Body of pancreas (tissue), 4 donors: ENCODE results near the gene STAG2. TPM values are rescaled to one million over a fixed set of nuclear protein-coding genes. Genes with fewer than 3 reads are reported as not detected.
"Not testable (repeated sequence)": the region's sequence is repeated elsewhere in the genome, so short reads cannot be mapped to it uniquely, and the experiment has no call there.

Source experiments
- ATAC-seq: fragments of 150-250 bp; one replicate; pipeline ENCODE4 v1.9.1; 2016
- DNase-seq, 4 donors: peaks; one replicate each; pipeline ENCODE4 v3.0.0-alpha.2; 2019
- H3K27ac ChIP-seq, 4 donors: fragments of 200-600 bp; sonication (generic); 1 replicate in 3 of 4; 2 replicates in 1 of 4; pipeline versions ENCODE4 v1.5.1 to v1.6.1; 2016 to 2019; ENCODE audit warnings: mild to moderate bottlenecking in 1 of 4, mixed read lengths in 1 of 4, moderate library complexity in 1 of 4
- H3K27me3 ChIP-seq, 2 donors: fragments of 200-600 bp; sonication (generic); one replicate each; pipeline ENCODE4 v1.6.0; 2016; ENCODE audit warnings: mild to moderate bottlenecking in 1 of 2
- H3K36me3 ChIP-seq, 2 donors: fragments of 200-600 bp; sonication (generic); replicated peaks in 1 of 2; 2 replicates each; pipeline ENCODE4 v1.5.1; 2016; ENCODE audit warnings: low read depth in 2 of 2; ENCODE audit not compliant: insufficient read depth in 1 of 2
- H3K4me1 ChIP-seq: fragments of 200-600 bp; sonication (generic); one replicate; pipeline ENCODE4 v1.6.0; 2016
- H3K4me3 ChIP-seq, 2 donors: fragments of 200-600 bp; sonication (generic); 1 replicate in 1 of 2; 2 replicates in 1 of 2; pipeline ENCODE4 v1.5.1; 2016 to 2019
- H3K9me3 ChIP-seq, 3 donors: fragments of 200-600 bp; sonication (generic); 1 replicate in 2 of 3; 2 replicates in 1 of 3; pipeline ENCODE4 v1.5.1; 2016
- POLR2A ChIP-seq, 3 donors: fragments of 450-650 bp; IDR thresholded peaks; one replicate each; pipeline ENCODE4 v1.6.1; 2016; ENCODE audit warnings: antibody characterized with exemption in 3 of 3, mild to moderate bottlenecking in 2 of 3
- WGBS, 2 donors: methylation state at CpG; one replicate each; pipeline ENCODE4 v1.1.5; 2017; 5-methylcytosine and 5-hydroxymethylcytosine counted together
- intact Hi-C: fragments of 100-400 bp; cut with DNase I; formaldehyde crosslinking; loops from one replicate; pipeline ENCODE4 v1.15.1; 2023
- total RNA-seq, 2 donors: library from RNA; depleted of rRNA; stranded (reverse); fragments of >200 nt; gene quantifications; one replicate each; pipeline ENCODE4 v1.1.0, GENCODE V29; 2016
- TF ChIP-seq, protein P1 (sequence below), 7 experiments: fragments of 450-650 bp in 4 of 7; fragments of 200-600 bp in 3 of 7; sonication (generic) in 3 of 7; IDR thresholded peaks; one replicate each; pipeline ENCODE4 v1.5.1; 2016 to 2019; ENCODE audit warnings: antibody characterized with exemption in 7 of 7

The STAG2 gene
- total RNA-seq, 2 donors from 2014 or later = 26.4 to 39.2 TPM

DNA sequence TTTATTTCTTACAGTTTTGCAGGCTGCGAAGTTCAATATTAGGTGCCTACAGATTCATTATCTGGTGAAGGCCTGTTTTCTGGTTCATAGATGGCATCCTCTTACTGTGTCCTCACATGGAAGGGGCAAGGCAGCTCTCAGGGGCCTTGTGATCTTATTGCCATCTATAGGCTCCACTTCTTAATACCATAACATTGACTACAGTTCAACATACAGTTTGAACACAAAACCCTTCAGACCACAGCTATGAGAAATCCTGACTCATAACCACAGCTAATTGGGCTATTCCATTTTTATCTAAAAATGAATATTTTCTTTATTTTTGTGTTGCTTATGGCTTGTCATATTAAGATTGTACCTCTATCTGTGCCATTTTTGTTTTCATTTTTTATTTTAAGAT, 72.3 kb downstream of the STAG2 start:
- no peak for DNase-seq
- 100% methylated on average over 1 of the region's 1 CpG for WGBS, 2 donors
- intact Hi-C loops = no loop called here

DNA sequence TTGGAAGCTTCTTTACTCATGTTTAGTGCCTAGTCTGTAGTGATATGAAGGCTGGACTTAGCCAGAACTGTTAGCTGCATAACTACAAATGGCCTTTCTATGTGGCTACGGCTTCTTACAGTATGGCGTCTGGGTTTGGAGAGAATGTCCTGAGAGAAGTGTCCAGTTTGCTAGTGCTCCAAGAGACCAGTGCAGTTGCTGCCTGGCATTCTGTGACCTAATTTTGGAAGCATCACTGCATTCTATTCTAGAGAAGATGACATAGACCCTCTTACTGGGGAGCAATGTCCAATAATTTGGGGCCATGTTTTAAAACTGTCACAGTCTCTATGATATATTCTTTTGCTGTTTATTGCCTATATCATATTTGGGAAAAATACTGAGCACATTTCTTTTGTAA, 74.2 kb downstream of the STAG2 start:
- intact Hi-C loops = no loop called here
- Histone ChIP-seq H3K4me3 (no peak overlapping the region), H3K4me1 (no peaks in the 10 kb centered on the region), H3K36me3 (no peaks in the 10 kb centered on the region), H3K27me3 (no peaks in the 10 kb centered on the region), H3K9me3 (no peaks in the 10 kb centered on the region), H3K27ac (no peak overlapping the region)
- TF ChIP-seq POLR2A (IDR thresholded peaks at IDR 0.05) = no peak
- TF ChIP-seq, protein P1, sequence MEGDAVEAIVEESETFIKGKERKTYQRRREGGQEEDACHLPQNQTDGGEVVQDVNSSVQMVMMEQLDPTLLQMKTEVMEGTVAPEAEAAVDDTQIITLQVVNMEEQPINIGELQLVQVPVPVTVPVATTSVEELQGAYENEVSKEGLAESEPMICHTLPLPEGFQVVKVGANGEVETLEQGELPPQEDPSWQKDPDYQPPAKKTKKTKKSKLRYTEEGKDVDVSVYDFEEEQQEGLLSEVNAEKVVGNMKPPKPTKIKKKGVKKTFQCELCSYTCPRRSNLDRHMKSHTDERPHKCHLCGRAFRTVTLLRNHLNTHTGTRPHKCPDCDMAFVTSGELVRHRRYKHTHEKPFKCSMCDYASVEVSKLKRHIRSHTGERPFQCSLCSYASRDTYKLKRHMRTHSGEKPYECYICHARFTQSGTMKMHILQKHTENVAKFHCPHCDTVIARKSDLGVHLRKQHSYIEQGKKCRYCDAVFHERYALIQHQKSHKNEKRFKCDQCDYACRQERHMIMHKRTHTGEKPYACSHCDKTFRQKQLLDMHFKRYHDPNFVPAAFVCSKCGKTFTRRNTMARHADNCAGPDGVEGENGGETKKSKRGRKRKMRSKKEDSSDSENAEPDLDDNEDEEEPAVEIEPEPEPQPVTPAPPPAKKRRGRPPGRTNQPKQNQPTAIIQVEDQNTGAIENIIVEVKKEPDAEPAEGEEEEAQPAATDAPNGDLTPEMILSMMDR (IDR thresholded peaks at IDR 0.05) = no peak
- ATAC-seq = no peak
- WGBS, 2 donors = 88% methylated on average over 2 of the region's 2 CpGs; no CpG with 5 or more reads in 1 of the 2 donors
- DNase-seq = no peak

More for the DNA sequence above, 72.3 kb downstream of the STAG2 start:
- Histone ChIP-seq H3K36me3 (no peaks in the 10 kb centered on the region), H3K27ac (no peak overlapping the region), H3K27me3 (no peaks in the 10 kb centered on the region), H3K4me3 (no peak overlapping the region), H3K9me3 (no peaks in the 10 kb centered on the region), H3K4me1 (no peaks in the 10 kb centered on the region)
- no peak for ATAC-seq
- no peak for TF ChIP-seq POLR2A (IDR thresholded peaks at IDR 0.05)
- TF ChIP-seq, protein P1 (IDR thresholded peaks at IDR 0.05) = no peak

DNA sequence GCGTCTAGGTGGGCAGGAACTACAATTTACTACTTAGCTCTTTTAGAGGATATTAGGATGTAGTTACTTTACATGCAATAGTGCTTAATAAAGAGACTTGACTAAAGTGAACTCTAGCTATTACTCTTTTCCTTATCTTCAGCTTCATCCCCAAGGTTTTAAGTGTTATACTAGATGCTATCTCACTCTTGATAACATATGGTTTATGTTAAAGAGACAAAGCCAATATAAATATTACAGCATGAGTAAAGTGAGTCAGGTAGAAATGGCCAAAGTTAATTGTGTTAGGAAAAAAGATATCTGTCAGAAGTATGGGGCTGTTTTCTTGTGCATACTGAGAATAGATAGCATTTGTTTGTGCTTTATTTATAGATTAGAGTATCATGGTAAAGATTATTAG, 80.5 kb downstream of the STAG2 start:
- intact Hi-C loops = no loop called here
- H3K9me3 ChIP-seq = no peaks in the 10 kb centered on the region
- no peak overlapping the region for H3K27ac ChIP-seq
- DNase-seq (no peak), ATAC-seq (no peak)
- H3K27me3 ChIP-seq = no peaks in the 10 kb centered on the region
- TF ChIP-seq, protein P1 (IDR thresholded peaks at IDR 0.05) = no peak
- no peak for TF ChIP-seq POLR2A (IDR thresholded peaks at IDR 0.05)
- H3K36me3 ChIP-seq = no peaks in the 10 kb centered on the region
- H3K4me3 ChIP-seq = no peak overlapping the region
- WGBS, 2 donors = 71 to 82% methylated on average over 1 of the region's 1 CpG
- H3K4me1 ChIP-seq = no peaks in the 10 kb centered on the region

DNA sequence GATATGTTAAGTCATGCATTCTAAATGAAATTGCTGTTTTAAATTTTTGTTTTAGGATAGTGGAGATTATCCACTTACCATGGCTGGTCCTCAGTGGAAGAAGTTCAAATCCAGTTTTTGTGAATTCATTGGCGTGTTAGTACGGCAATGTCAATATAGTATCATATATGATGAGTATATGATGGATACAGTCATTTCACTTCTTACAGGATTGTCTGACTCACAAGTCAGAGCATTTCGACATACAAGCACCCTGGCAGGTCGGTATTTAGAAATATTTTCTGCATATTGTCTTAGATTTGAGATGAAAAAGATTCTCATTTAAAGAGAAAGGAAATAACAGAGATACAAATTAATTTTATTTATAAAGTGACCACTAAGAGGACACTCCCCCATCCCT, 83.6 kb downstream of the STAG2 start:
- no peak overlapping the region for H3K4me3 ChIP-seq
- ATAC-seq (no peak), DNase-seq (no peak)
- no peaks in the 10 kb centered on the region for H3K27me3 ChIP-seq
- intact Hi-C loops = no loop called here
- WGBS, 2 donors = 80 to 89% methylated on average over 4 of the region's 4 CpGs
- H3K9me3 ChIP-seq = no peaks in the 10 kb centered on the region
- H3K4me1 ChIP-seq = no peaks in the 10 kb centered on the region
- H3K36me3 ChIP-seq = no peaks in the 10 kb centered on the region
- TF ChIP-seq, protein P1 (IDR thresholded peaks at IDR 0.05) = no peak
- H3K27ac ChIP-seq = no peak overlapping the region

DNA sequence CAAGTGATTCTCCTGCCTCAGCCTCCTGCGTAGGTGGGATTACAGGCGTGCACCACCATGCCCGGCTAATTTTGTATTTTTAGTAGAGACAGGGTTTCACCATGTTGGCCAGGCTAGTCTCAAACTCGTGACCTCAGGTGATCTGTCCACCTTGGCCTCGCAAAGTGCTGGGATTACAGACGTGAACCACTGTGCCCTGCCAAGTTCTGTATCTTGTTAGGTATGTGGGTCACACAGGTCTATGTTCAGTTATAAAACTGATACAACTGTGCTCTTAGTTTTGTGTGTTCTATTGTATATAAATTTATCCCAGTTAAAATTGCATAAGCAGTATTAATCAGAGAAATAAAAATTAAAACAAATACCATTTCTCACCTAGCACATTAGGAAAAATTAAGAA, 122.9 kb downstream of the STAG2 start:
- H3K9me3 ChIP-seq, H3K27ac ChIP-seq, DNase-seq, ATAC-seq, H3K27me3 ChIP-seq, H3K4me3 ChIP-seq, H3K36me3 ChIP-seq, intact Hi-C loops, H3K4me1 ChIP-seq: not testable (repeated sequence)
- 86 to 89% methylated on average over 5 of the region's 6 CpGs for WGBS, 2 donors
